ENCODE results near the gene RNASET2. TPM values are rescaled to one million over a fixed set of nuclear protein-coding genes. Genes with fewer than 3 reads are reported as not detected.

RNASET2 gene
- total RNA-seq, 4 donors from 2014 or later = 121 to 191 (median 176) TPM

DNA sequence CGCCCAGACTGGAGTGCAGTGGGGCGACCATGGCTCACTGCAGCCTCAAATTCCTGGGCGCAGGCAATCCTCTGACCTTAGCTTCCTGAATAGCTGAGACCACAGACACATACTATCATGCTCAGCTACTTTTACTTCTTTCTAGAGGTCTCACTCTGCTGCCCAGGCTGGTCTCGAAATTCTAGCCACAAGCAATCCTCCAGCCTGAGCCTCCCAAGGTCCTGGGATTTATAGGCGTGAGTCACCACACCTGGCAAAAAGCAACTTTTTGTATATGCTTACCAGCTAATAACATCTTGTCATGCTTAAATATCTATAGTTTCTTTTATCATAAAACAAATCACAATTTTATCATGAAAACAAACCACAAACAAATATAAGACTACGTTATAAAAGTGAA lies 23.0 kb downstream of the RNASET2 start:
- no peak overlapping the region for H3K27ac ChIP-seq
- H3K36me3 ChIP-seq = peaks cover 0 to 29% (median 7%) of the 10 kb centered on the region in 4 donors
- intact Hi-C loops (cut with DNase I; ENCODE audit: low total_unique reads) = no loop called here
- DNase-seq = no peak
- H3K4me1 ChIP-seq = no peaks in the 10 kb centered on the region
- H3K4me3 ChIP-seq = no peak overlapping the region
- TF ChIP-seq EP300 (IDR thresholded peaks at IDR 0.05; ENCODE audit: low read depth) (no peak), POLR2AphosphoS5 (IDR thresholded peaks at IDR 0.05) (no peak), POLR2A (IDR thresholded peaks at IDR 0.05) (no peak)
- TF ChIP-seq, protein P1, sequence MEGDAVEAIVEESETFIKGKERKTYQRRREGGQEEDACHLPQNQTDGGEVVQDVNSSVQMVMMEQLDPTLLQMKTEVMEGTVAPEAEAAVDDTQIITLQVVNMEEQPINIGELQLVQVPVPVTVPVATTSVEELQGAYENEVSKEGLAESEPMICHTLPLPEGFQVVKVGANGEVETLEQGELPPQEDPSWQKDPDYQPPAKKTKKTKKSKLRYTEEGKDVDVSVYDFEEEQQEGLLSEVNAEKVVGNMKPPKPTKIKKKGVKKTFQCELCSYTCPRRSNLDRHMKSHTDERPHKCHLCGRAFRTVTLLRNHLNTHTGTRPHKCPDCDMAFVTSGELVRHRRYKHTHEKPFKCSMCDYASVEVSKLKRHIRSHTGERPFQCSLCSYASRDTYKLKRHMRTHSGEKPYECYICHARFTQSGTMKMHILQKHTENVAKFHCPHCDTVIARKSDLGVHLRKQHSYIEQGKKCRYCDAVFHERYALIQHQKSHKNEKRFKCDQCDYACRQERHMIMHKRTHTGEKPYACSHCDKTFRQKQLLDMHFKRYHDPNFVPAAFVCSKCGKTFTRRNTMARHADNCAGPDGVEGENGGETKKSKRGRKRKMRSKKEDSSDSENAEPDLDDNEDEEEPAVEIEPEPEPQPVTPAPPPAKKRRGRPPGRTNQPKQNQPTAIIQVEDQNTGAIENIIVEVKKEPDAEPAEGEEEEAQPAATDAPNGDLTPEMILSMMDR (IDR thresholded peaks at IDR 0.05) = no peak
- no peaks in the 10 kb centered on the region for H3K27me3 ChIP-seq
- H3K9me3 ChIP-seq = no peaks in the 10 kb centered on the region
- in situ Hi-C loops (cut with MboI; ENCODE audit: low pct_ligation_motif_present in 1 of 4, low pct_unique_long_range_greater_than_20kb in 1 of 4, low sequenced_read_pairs in 3 of 4) = no loop called here
- 83 to 90% methylated on average over 4 to 6 of the region's 6 CpGs for WGBS, 2 donors (ENCODE audit: low coverage in 1 of 2)

DNA sequence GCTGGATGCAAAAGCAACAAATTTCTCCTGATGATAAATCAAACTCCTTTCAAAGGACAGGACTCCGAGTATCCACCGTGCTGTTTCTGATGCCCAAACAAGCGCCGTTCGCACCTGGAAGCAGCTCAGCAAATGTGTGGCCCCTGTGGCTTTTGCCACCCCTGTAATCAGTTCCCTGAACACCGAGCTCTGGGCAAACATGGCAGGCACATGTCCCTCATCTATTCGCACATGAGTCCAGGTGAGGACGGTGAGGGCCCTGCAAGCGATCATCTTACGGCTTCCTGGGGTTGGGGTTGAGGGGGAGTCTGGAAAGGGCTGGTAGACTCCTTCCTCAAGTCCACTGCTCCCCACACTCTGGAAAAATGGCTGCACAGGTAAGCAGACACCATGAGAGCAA lies 23.7 kb downstream of the RNASET2 start:
- H3K4me1 ChIP-seq = no peaks in the 10 kb centered on the region
- H3K27me3 ChIP-seq = no peaks in the 10 kb centered on the region
- intact Hi-C loops (cut with DNase I; ENCODE audit: low total_unique reads) (no loop called here), in situ Hi-C loops (cut with MboI; ENCODE audit: low pct_ligation_motif_present in 1 of 4, low pct_unique_long_range_greater_than_20kb in 1 of 4, low sequenced_read_pairs in 3 of 4) (no loop called here)
- H3K9me3 ChIP-seq = no peaks in the 10 kb centered on the region
- H3K27ac ChIP-seq = no peak overlapping the region
- H3K36me3 ChIP-seq = peaks cover 0 to 24% (median 3%) of the 10 kb centered on the region in 4 donors
- DNase-seq = no peak
- TF ChIP-seq POLR2A (IDR thresholded peaks at IDR 0.05) = no peak
- TF ChIP-seq, protein P1 (IDR thresholded peaks at IDR 0.05) = no peak
- TF ChIP-seq EP300 (IDR thresholded peaks at IDR 0.05; ENCODE audit: low read depth) = no peak
- no peak for TF ChIP-seq POLR2AphosphoS5 (IDR thresholded peaks at IDR 0.05)
- 90% methylated on average over 10 of the region's 10 CpGs; no CpG with 5 or more reads in 1 of the 2 donors for WGBS, 2 donors (ENCODE audit: low coverage in 1 of 2)
- no peak overlapping the region for H3K4me3 ChIP-seq

- Histone ChIP-seq H3K27ac (no peak overlapping the region), H3K4me1 (no peaks in the 10 kb centered on the region), H3K27me3 (no peaks in the 10 kb centered on the region), H3K9me3 (no peaks in the 10 kb centered on the region), H3K36me3 (peaks cover 0 to 19% (median 3%) of the 10 kb centered on the region in 4 donors), H3K4me3 (no peak overlapping the region)
- 91% methylated on average over 6 of the region's 6 CpGs; no CpG with 5 or more reads in 1 of the 2 donors for WGBS, 2 donors (ENCODE audit: low coverage in 1 of 2)
- TF ChIP-seq POLR2A (IDR thresholded peaks at IDR 0.05) (no peak), POLR2AphosphoS5 (IDR thresholded peaks at IDR 0.05) (no peak), EP300 (IDR thresholded peaks at IDR 0.05; ENCODE audit: low read depth) (no peak)
- TF ChIP-seq, protein P1 (IDR thresholded peaks at IDR 0.05) = no peak
- intact Hi-C loops (cut with DNase I; ENCODE audit: low total_unique reads) = no loop called here
- DNase-seq = no peak
- in situ Hi-C loops (cut with MboI; ENCODE audit: low pct_ligation_motif_present in 1 of 4, low pct_unique_long_range_greater_than_20kb in 1 of 4, low sequenced_read_pairs in 3 of 4) = no loop called here
Measured at GRCh38 chr6:166932116-166932515, 24.2 kb downstream of the RNASET2 start.

GRCh38 chr6:166931426-166931970 lies 24.9 kb downstream of the RNASET2 start:
- Histone ChIP-seq H3K4me3 (no peak overlapping the region), H3K27ac (no peak overlapping the region), H3K4me1 (no peaks in the 10 kb centered on the region), H3K36me3 (peaks cover 0 to 15% (median 3%) of the 10 kb centered on the region in 4 donors), H3K9me3 (no peaks in the 10 kb centered on the region), H3K27me3 (no peaks in the 10 kb centered on the region)
- TF ChIP-seq POLR2A (IDR thresholded peaks at IDR 0.05) (no peak), EP300 (IDR thresholded peaks at IDR 0.05; ENCODE audit: low read depth) (no peak), POLR2AphosphoS5 (IDR thresholded peaks at IDR 0.05) (no peak)
- TF ChIP-seq, protein P1 (IDR thresholded peaks at IDR 0.05) = no peak
- no peak for DNase-seq
- in situ Hi-C loops (cut with MboI; ENCODE audit: low pct_ligation_motif_present in 1 of 4, low pct_unique_long_range_greater_than_20kb in 1 of 4, low sequenced_read_pairs in 3 of 4) (no loop called here), intact Hi-C loops (cut with DNase I; ENCODE audit: low total_unique reads) (no loop called here)
- 95 to 97% methylated on average over 11 to 14 of the region's 14 CpGs for WGBS, 2 donors (ENCODE audit: low coverage in 1 of 2)
